Glomerular endothelial cell (primary cell): Measurements from ENCODE around the gene COL5A2. TPM values are rescaled to one million over a fixed set of nuclear protein-coding genes. Genes with fewer than 3 reads are reported as not detected.

Experiments used
- DNase-seq: peaks from one replicate; pipeline ENCODE4 v3.0.0-alpha.2; 2011; ENCODE audit warnings: low read depth, low spot score; ENCODE audit errors: extremely low read depth
- total RNA-seq: library from RNA; depleted of rRNA; stranded (reverse); fragments of >200 nt; gene quantifications from 2 replicates; pipeline ENCODE4 v1.2.3, GENCODE V29; 2015

The COL5A2 gene
- total RNA-seq, 1 donor from 2014 or later = 229 TPM

DNA sequence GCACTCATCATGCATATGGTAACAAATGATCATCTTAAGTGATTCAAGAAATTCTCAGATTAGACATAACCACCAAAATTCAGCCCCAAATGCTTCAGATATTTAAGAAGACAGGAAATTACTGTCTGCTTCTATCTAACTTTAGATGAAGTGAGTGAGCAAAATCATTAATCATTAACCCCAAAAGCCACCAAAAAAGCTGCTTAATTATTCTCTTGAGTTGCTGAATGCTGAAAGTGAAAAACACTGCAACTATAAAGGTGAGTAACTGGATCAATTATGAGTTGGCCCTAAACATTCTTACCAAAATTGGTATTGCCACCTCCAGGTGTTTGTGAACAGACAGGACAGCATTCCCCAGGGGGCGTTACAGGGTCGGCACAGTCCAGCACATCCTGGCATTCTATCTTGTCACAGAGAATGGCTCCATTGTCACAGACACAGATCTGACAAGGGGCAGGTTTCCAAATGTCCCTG, 69.6 kb downstream of the COL5A2 start:
- no peak for DNase-seq

DNA sequence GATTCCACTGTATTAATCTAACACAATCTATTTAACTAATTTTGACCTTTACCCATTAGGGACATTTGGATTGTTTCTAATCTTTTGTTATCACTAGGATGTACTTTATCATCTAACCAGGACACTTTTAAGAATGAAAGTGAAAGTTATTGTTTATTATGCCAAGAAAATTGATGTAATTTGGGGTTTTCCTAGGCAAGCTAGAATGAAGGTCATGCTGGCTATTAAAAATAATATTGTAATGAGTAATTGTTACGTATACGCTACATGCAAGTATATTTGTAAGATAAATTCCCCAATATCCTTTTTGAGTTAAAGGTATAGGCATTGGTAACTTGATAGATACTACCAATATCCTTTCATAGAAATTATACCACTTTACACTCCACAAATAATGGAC, 74.6 kb downstream of the COL5A2 start:
- DNase-seq = no peak

GRCh38 chr2:189102735-189103134, 76.8 kb downstream of the COL5A2 start:
- DNase-seq = no peak

DNA sequence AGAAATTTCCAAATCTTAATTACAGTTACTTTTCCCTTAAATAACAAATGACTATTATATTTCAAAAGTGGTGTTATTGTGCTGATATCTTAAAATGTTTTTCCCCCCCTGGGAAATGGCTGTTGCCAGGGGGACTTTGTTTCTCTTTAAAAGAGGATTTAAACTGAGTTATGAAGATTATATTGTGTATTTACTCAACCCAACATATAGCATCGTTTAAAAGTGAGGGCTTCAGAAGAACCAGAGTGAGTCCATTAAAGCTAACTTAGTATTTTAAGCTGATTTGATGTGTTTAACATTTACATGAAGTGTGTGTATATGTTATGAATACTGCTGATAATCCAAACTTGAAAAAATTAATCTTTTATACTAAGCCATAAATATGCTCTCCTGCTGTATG, 81.6 kb downstream of the COL5A2 start:
- no peak for DNase-seq

DNA sequence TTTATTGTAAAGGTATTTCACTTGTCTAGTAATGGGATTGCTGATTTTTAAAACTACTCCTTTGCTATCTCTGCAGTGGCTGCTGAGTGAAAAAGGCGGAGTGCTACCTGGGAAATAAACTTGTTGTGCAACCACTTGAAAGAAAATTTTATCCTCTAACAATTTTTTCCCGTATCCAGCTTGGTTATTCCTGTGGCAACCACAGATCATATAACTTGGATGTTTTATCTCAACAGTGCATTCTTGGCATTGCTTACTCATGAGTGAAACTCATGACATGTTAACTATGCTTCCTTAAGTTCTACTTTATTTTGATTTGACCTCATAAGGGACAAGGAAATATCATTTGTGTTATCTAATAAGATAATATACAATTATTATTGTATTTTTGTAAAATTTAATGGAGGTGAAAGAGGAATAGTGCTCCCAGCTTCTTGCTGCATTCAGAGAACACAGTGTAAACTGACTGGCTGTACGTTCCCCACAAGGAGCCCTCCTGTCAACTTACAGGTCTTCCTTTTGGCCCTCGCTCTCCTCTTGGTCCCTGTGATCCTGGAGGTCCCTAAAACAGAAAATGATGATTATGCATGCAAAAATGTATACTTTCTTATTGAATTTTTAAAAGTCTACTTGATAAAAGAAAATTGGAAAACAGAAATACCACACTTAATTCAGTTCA, 82.7 kb downstream of the COL5A2 start:
- DNase-seq = peak; percentile 56

DNA sequence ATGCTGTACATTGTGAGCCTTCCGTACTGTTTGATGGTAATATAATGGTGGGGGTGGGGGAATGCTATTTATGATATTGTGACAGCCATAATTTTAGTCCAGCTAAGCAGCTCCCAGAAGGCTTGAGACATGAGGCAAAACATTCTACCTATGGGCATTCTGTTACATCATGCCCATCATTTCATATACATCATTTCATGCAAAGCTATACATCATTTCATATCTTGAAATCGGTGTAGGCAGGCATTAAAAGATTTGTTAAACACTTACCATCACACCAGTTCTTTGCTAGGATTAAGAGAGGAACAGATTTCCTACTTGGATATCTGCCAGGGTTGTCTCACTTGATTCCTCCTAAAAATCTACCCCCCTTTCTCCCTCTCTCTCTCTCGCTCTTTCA, 84.5 kb downstream of the COL5A2 start:
- DNase-seq = no peak

- DNase-seq = no peak
These were observed 86.6 kb downstream of the COL5A2 start for GRCh38 chr2:189092936-189093335.

DNA sequence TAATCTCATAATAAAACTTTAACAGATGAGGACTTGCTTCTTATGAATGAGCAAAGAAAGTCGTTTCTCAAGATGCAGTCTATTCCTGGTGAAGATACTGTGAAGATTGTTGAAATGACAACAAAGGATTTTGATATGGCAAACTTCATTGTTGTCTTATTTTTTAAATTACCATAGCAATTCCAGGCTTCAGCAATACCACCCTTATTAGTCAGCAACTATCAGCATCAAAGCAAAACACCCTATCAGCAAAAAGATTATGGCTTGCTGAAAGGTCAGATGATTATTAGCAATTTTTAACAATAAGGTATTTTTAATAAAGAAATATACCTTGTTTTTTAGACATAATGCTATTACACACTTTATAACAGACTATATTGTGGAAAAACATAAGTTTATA, 88.3 kb downstream of the COL5A2 start:
- DNase-seq = no peak

DNA sequence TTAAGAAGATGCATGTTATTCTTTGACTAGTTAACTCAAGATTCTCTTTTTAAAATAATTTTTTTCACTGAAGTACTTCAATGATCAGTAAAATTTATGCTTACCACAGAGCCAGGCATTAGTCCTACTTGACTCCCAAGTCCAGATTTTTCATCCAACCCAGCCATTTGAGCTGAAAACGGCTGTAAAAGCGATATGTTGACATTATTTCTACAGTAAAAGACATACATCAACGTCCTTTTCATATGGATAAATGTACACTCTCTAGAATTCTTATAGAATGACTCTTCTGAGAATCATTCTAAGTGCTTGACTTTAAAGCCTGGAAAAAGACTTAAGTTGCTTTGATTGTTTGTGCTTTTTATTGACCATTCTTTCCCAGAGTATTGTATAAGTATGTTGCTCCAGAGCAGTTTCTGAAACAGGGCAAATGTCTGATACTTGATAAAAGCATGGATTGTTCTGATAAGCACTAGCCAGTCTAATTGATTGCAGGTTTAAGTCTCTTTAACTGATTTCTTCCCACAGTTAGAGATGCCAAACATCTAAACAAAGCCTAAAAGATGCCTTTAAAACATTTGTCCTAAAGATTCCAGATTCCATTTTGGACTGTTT, 90.9 kb downstream of the COL5A2 start:
- no peak for DNase-seq

DNA sequence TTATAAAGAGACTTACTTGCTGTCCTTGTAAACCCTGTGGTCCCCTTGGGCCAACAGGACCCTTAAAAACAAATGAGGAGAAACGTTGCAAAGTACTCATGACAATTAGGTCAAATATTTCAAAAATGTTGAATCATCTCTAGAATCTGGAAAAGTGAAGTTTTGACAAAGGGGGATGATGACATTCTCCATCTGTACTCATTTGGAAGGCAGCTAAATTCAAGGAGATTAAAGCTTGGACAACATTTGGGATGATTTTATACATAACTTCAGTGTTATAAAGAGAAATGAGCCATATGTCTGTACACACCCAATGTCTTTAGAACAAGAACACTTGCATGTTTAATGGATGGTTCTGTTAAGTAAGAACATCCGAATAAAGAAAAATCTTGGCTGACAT, 92.9 kb downstream of the COL5A2 start:
- DNase-seq = no peak

DNA sequence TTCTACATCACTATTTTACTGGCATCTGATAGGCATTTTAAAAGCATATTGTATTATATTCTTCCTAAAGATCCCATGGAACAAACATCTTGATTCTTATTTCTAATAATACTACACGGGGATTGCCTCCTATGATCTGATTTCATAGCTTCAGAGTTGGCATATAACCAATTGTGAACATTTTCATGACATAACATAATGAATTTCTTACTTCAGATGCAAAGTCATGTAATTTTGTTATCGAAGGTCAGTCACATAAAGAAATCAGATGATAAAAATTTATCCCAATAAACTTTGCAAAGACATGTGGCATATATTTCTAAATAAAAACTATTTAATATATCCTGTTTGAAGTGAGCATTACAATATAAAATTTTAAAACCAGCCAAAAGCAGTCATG, 93.3 kb downstream of the COL5A2 start:
- no peak for DNase-seq

DNA sequence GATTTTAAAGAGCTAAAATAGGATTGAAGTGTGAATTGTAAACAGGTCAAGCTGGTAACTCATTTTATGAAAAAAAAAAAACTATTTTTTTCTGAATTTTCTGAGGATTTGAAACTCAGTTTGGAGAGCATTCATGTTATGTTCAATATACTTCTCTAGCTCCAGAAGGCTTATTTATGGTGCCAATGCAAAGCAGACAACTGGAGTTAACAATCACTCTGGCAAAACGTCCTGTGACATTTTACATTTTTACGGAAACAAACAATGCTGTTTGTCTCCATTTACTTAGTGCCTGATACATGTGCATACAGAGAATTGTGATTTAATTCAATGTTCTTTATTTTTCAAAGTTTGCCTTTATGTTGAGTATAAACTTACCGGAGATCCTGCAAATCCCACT, 96.0 kb downstream of the COL5A2 start:
- no peak for DNase-seq

DNA sequence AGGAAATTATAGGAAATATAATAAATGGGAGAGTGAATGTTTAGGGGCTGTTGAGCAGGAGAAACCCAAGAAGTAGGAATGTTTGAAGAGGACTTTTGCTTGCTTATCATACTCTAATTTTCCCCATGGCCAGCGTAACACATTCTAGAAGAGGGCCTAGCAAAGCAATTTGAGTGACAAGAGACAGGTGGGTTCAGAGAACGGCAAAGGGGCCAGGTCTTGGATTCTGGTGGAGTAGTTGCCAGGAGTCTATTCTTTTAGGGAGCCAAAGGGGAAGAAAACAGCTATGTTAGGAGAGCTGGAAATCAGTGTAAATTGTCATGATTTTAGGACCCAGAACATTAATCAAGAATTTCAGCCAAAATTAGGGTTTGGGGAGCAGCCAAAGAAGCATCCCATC, 96.5 kb downstream of the COL5A2 start:
- no peak for DNase-seq

GRCh38 chr2:189082376-189082975, 97.1 kb downstream of the COL5A2 start:
- no peak for DNase-seq

GRCh38 chr2:189076572-189076971, 103.0 kb downstream of the COL5A2 start:
- no peak for DNase-seq

DNA sequence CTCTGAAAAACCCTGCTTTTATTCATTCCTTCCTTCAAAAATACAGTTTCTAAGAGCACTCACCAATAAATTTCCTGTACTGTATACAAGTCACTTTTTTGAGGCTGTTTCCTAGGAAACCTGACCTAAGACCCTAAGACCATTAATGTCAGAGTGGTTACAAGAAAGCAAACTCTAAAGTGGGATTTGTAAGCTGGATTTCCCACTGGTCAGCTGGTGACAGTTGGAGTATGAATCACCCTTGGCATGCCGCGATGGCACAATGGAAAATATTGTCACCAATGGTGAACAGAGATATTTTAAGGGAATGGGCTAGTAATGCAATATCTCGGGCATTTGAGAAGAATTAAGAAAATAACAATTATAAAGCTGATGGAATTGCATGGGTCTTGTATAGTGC, 103.4 kb downstream of the COL5A2 start:
- DNase-seq = no peak

DNA sequence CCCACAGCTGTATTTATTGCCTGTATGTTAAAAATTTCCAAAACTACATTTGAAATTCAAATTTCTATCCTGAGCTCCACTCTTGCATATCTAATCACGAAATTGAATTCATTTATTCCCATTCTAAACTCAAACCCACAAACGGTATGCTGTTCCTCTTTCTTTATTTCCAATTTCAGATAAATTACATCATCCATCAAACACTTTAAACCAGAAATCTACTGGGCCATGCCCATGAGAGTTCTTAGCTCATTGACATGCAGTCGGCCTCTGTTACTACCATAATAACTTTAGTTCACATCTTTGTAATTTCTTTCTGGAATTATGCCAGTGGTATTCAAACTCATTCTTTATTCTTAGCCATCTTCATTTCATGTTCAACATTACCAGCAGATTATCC, 105.1 kb downstream of the COL5A2 start:
- no peak for DNase-seq

DNA sequence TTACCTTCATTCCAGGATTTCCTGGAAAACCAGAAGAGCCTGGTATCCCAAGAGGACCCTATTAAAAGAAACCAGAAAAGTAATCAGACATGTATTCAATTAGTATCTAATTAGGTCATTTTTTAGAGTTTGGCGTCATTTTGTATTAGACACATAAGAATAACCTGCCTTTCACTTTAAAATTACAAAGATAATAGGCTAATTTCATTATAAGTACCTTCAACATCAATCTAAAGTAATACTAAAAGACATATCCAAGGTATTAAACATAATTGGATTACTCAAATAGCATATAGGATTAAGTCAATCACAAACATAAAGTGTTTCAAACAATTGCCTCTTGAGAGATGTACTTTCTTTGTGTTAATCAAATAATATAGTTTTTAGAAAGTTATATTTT, 107.5 kb downstream of the COL5A2 start:
- no peak for DNase-seq

GRCh38 chr2:189069855-189070619, 109.5 kb downstream of the COL5A2 start:
- DNase-seq = no peak

- no peak for DNase-seq
These were observed 113.5 kb downstream of the COL5A2 start for GRCh38 chr2:189066037-189066436.

- DNase-seq = no peak
These were observed 119.4 kb downstream of the COL5A2 start for GRCh38 chr2:189060096-189060642.
